ENCODE measurements around the gene CLEC16A. TPM values are rescaled to one million over a fixed set of nuclear protein-coding genes. Genes with fewer than 3 reads are reported as not detected.

CLEC16A gene
- total and polyA plus RNA-seq, 2 donors (not counting 1 experiment from before 2014, with no cell fraction given), result 21.9 to 79.5 TPM

GRCh38 chr16:11082108-11082859 lies 137.9 kb downstream of the CLEC16A start:
- DNase-seq (no peak), ATAC-seq (ENCODE audit: low read depth) (no peak)
- Mint-ChIP-seq H3K27me3 (no peaks in the 10 kb centered on the region), H3K27ac (peak overlapping the region; percentile 57), H3K4me3 (no peak overlapping the region), H3K9me3 (ENCODE audit: insufficient read depth) (no peaks in the 10 kb centered on the region), H3K4me1 (peaks cover 61% of the 10 kb centered on the region)
- intact Hi-C loops (cut with micrococcal nuclease), result no loop called here
- TF ChIP-seq EZH2 (IDR thresholded peaks at IDR 0.05; ENCODE audit: borderline replicate concordance, insufficient read depth, low read depth, low read length, poor library complexity, severe bottlenecking) (no peak), CTCF (IDR thresholded peaks at IDR 0.05) (no peak)
- POLR2A ChIA-PET, result interaction anchor here (0.6 kb wide), 1 partner anchor 14 kb away, joined by 3 read pairs; no protein-coding TSS in a partner anchor
- Histone ChIP-seq H4K20me1 (ENCODE audit: control insufficient read depth, insufficient read depth, low read length, poor library complexity, severe bottlenecking) (no peaks in the 10 kb centered on the region), H3K4me1 (ENCODE audit: control insufficient read depth in 2 of 2, insufficient read depth in 2 of 2, low read length in 2 of 2) (peaks cover 35 to 37% of the 10 kb centered on the region in 2 donors), H3K9ac (ENCODE audit: low read length) (no peak overlapping the region), H3K27me3 (replicated peaks in 1 of 4; ENCODE audit: control extremely low read depth in 1 of 4, control insufficient read depth in 3 of 4, insufficient read depth in 4 of 4, low read length in 3 of 4) (no peaks in the 10 kb centered on the region), H3K4me3 (ENCODE audit: control extremely low read depth in 1 of 5, extremely low read depth in 1 of 5, insufficient read depth in 1 of 5, low read depth in 2 of 5, low read length in 4 of 5) (no peak overlapping the region), H3K27ac (ENCODE audit: low read length in 2 of 2) (no peak overlapping the region), H3K4me2 (replicated peaks; ENCODE audit: low read depth, low read length, poor library complexity, severe bottlenecking) (no peak overlapping the region), H2AFZ (ENCODE audit: insufficient read depth, low read depth, low read length, poor library complexity, severe bottlenecking) (no peak overlapping the region), H3K36me3 (replicated peaks in 1 of 2; ENCODE audit: control extremely low read depth in 1 of 2, control insufficient read depth in 1 of 2, extremely low read depth in 1 of 2, insufficient read depth in 2 of 2, low read length in 1 of 2) (peaks cover 0 to 20% of the 10 kb centered on the region in 2 experiments), H3K9me3 (ENCODE audit: control extremely low read depth in 1 of 3, control insufficient read depth in 2 of 3, insufficient read depth in 1 of 3, low read length in 2 of 3) (no peaks in the 10 kb centered on the region), H3K79me2 (ENCODE audit: control insufficient read depth, insufficient read depth, low read length) (no peaks in the 10 kb centered on the region)
- WGBS (ENCODE audit: insufficient coverage), result 86% methylated on average over 10 of the region's 16 CpGs
- CTCF ChIA-PET, result interaction anchor here (0.6 to 1.1 kb wide), 2 partner anchors 12 to 274 kb away, joined by 3 read pairs; no protein-coding TSS in a partner anchor

- Mint-ChIP-seq H3K27me3 (no peaks in the 10 kb centered on the region), H3K9me3 (ENCODE audit: insufficient read depth) (no peaks in the 10 kb centered on the region), H3K4me3 (no peak overlapping the region), H3K4me1 (peaks cover 60% of the 10 kb centered on the region), H3K27ac (peak overlapping the region; percentile 54)
- Histone ChIP-seq H3K79me2 (ENCODE audit: control insufficient read depth, insufficient read depth, low read length) (no peaks in the 10 kb centered on the region), H4K20me1 (ENCODE audit: control insufficient read depth, insufficient read depth, low read length, poor library complexity, severe bottlenecking) (no peaks in the 10 kb centered on the region), H3K4me2 (replicated peaks; ENCODE audit: low read depth, low read length, poor library complexity, severe bottlenecking) (no peak overlapping the region), H3K9ac (ENCODE audit: low read length) (no peak overlapping the region), H3K4me3 (ENCODE audit: control extremely low read depth in 1 of 5, extremely low read depth in 1 of 5, insufficient read depth in 1 of 5, low read depth in 2 of 5, low read length in 4 of 5) (no peak overlapping the region), H3K9me3 (ENCODE audit: control extremely low read depth in 1 of 3, control insufficient read depth in 2 of 3, insufficient read depth in 1 of 3, low read length in 2 of 3) (no peaks in the 10 kb centered on the region), H2AFZ (ENCODE audit: insufficient read depth, low read depth, low read length, poor library complexity, severe bottlenecking) (no peak overlapping the region), H3K27ac (ENCODE audit: low read length in 2 of 2) (no peak overlapping the region), H3K4me1 (ENCODE audit: control insufficient read depth in 2 of 2, insufficient read depth in 2 of 2, low read length in 2 of 2) (peaks cover 29 to 31% of the 10 kb centered on the region in 2 donors), H3K36me3 (replicated peaks in 1 of 2; ENCODE audit: control extremely low read depth in 1 of 2, control insufficient read depth in 1 of 2, extremely low read depth in 1 of 2, insufficient read depth in 2 of 2, low read length in 1 of 2) (peaks cover 0 to 20% of the 10 kb centered on the region in 2 experiments), H3K27me3 (replicated peaks in 1 of 4; ENCODE audit: control extremely low read depth in 1 of 4, control insufficient read depth in 3 of 4, insufficient read depth in 4 of 4, low read length in 3 of 4) (no peaks in the 10 kb centered on the region)
- no CpG with 5 or more reads among the region's 2 CpGs for WGBS (ENCODE audit: insufficient coverage)
- ChIA-PET CTCF (interaction anchor here (0.6 to 1.1 kb wide), 2 partner anchors 12 to 273 kb away, joined by 3 read pairs; no protein-coding TSS in a partner anchor), POLR2A (interaction anchor here (0.6 kb wide), 1 partner anchor 13 kb away, joined by 3 read pairs; no protein-coding TSS in a partner anchor)
- intact Hi-C loops (cut with micrococcal nuclease), result no loop called here
- DNase-seq (no peak), ATAC-seq (ENCODE audit: low read depth) (no peak)
- no peak for TF ChIP-seq EZH2 (IDR thresholded peaks at IDR 0.05; ENCODE audit: borderline replicate concordance, insufficient read depth, low read depth, low read length, poor library complexity, severe bottlenecking)
- no peak for TF ChIP-seq CTCF (IDR thresholded peaks at IDR 0.05)
Observed at GRCh38 chr16:11082860-11083388, 138.6 kb downstream of the CLEC16A start.
